Endothelial cell of umbilical vein (primary cell): ENCODE data around the gene LRRC30.

ENCODE experiments used
- CTCF ChIP-seq, 2 donors: IDR thresholded peaks; 1 replicate in 1 of 2; 2 replicates in 1 of 2; pipeline ENCODE4 v1.5.1; 2011; ENCODE audit warnings: low read length in 2 of 2, mild to moderate bottlenecking in 2 of 2, moderate library complexity in 2 of 2, control low read depth in 1 of 2, inconsistent platforms in 1 of 2, low read depth in 1 of 2; ENCODE audit not compliant: insufficient read depth in 1 of 2; ENCODE audit errors: extremely low read depth in 1 of 2
- POLR2A ChIP-seq: IDR thresholded peaks from 2 replicates; pipeline ENCODE4 v1.6.1; 2012; ENCODE audit warnings: low read depth, mild to moderate bottlenecking, control low read depth, low read length

GRCh38 chr18:7191736-7192135 is 39.2 kb upstream of the LRRC30 start:
- TF ChIP-seq POLR2A (no peak), CTCF (IDR thresholded peaks at IDR 0.05; ENCODE audit: extremely low read depth in 1 of 2, insufficient read depth in 1 of 2, low read depth in 1 of 2, low read length in 2 of 2) (no peak)
